GM04503 (cell line): ENCODE results near the gene S100A6.
"Not testable (repeated sequence)": the region's sequence is repeated elsewhere in the genome, so short reads cannot be mapped to it uniquely, and the experiment has no call there.

Experiments
- DNase-seq: peaks from one replicate; pipeline ENCODE4 v3.0.0-alpha.2; 2012; ENCODE audit warnings: low read depth

The S100A6 gene

DNA sequence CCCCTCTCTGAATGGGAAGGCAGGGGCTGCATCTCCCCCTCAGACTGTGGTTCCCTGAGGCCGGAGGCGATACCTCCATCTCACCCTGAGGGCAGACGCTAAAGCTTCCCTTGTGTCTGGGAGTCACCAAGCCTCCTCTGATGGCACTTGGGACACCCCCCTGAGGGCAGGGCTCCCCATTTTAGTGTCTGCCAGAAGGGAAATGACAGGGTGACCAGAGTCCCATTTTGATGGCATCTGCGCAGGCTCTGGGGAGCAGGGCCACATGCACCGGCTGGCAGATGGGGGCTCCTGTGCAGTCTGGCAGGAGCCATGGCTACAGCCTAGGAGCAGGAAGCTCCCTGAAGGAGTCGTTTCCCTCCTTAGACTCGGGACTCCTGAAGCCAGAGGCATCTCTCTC is 28.2 kb upstream of the S100A6 start:
- DNase-seq = no peak

DNA sequence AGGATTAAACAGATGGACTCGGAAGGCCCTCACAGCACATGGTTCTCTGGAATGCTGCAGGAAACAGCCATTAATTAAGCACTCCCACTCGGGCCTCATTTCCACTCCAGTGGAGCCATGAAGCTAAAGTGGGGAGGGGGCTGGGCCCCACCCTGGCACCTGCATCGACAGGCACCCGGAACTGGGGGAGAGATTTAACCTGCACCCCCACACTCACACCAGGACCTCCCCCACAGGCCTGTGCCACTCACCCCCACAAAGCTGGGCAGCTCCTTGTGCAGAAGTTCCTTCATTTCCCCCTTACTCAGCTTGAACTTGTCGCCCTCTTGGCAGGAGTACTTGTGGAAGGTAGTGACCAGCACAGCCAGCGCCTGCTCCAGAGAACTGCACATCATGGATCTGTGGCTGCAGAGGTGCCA is 27.7 kb upstream of the S100A6 start:
- DNase-seq = no peak

DNA sequence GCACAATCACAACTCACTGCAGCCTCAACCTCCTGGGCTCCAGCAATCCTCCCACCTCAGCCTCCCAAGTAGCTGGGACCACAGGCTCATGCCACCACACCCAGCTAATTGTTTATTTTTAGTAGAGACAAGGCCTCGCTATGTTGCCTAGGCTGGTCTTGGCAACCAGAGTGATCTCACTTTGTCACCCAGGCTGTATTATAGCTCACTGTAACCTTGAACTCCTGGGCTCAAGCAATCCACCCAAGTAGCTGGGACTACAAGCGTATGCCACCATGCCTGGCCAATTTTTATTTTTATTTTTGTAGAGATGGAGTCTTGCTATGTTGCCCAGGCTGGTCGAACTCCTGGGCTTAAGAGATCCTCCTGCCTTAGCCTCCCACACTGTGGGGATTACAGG is 26.2 kb upstream of the S100A6 start:
- DNase-seq = not testable (repeated sequence)

DNA sequence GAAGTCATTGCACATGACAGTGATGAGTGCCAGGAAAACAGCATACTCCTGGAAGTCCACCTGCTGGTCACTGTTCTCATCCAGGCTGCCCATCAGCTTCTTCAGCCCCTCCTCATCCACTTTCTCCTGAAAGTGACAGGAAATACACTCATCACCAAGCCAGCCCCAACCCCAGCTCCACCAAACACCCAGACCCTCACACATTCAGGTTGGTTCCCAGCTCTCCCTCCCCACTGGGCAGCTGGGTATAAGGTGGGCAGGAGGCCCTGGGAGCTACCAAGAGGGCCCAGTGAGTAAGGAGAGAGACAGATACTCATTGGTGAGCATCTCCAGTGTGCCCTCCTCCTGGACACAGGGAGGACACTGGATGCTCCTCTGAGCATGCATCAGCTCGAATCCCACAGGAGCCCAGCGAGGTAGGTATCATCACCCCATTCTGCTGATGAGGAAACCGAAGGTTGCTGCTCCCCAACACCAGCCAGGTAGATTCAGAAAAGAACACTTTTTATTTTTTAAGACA is 25.7 kb upstream of the S100A6 start:
- no peak for DNase-seq

DNA sequence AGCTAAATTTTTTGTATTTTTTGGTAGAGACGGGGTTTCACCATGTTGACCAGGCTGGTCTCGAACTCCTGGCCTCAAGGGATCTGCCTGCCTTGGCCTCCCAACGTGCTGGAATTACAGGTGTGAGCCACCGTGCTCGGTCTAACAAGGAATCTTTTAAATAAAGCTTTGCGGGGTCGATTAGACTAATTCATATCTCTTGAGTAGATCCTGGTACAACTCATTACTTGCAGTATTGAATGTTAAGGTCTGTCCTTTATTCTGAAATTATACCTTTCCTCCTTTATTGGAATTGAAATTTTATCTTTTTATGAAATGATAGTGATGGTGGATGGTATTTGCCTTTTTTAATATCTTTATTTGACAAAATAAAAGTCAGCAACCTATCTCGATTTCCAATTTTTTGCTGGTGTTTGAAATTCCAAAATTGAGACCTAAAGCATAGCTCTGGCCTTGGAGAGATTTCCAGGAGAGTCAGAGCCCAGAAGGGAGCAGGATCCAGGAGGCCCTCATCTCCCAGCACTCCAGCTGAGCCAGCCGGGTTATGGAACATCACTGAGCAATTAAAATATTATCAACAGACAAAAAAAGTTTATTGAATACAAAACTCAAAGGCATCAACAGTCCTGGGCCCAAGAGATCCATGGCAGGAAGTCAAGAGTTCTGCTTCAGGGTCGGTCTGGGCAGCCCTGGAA is 25.1 kb upstream of the S100A6 start:
- DNase-seq = no peak

DNA sequence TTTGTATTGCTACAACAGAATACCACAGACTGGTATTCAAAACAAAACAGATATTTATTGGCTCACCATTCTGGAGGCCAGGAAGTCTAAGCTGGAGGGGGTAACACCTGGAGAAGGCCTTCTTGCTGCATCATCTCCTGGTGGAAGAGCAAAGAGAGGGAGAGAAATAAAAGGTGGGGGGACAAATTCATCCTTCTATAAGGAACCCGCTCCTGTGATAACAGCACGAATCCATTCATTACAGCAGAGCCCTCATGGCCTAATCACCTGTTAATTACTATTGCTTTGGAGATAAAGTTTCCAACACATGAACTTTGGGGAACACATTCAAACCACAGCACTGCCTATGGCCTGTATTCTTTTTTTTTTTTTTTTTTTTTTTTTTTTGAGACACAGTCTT is 24.4 kb upstream of the S100A6 start:
- no peak for DNase-seq

DNA sequence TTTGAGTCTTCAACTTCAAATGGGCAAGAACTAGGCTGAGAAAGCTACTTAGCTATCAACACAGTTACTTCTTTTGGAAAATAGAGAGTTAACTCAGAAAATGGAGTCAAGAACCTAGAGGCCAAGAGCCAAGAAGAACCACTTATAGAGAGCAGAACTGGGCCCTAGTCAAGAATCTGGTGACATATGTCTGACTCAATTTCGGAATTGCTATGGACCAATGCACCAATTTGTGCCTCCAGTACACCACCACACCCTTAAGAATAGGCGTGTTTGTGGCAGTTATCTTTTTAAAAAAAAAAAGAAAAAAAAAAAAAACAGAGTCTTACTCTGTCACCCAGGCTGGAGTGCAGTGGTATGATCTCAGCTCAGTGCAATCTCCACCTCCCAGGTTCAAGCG is 22.1 kb upstream of the S100A6 start:
- no peak for DNase-seq

DNA sequence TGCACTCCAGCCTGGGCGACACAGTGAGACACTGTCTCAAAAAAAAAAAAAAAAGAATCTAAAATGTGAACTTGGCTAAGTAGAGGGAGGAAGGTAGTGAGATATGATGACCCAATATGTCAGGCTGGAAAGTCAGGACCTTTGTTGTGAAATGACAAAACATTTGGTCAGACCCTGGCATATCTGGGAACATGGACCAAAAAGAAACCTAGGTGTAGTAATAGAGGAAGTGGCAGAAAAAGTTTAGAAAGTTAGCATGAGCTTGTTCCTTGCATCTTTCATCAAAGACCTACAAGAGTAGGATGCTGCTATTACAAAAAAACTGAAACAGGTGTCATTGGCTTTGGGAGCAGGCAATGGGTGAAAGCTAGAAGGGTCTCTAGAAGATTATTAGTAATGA is 20.6 kb upstream of the S100A6 start:
- DNase-seq = no peak

DNA sequence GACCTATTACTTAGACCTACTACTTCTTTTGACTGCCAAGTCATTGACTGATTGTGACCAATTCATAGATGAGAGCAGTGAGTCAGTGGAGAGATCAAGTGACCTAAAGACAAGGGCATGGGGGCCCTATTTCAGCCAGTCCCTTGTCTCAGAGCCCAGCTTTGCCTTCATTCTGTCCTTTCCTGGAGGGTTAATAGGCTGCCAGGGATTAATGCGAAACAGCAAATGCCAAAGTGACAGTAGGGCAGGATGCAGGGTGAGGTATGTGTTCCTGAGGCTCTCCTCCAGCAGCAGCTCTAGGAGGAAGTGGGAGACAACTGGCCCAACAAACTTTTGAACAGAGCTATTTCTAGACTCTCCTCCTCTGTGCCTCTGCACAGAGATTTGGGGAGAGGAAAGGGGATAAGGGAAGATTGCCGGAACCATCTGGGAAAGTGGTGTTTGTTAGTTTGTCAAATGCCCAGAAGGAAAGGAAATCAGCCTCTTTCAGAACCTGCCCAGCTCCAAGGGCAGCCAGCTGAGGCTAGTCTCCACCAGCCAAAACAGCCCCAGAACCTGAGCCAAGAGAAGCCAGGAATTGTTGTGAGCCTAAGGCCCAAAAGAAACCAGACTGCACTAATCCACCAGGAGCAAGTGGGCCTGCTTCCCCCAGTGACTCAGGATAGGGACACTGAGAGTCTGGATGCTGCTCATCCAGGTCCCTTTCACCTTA is 18.2 kb upstream of the S100A6 start:
- DNase-seq = no peak

DNA sequence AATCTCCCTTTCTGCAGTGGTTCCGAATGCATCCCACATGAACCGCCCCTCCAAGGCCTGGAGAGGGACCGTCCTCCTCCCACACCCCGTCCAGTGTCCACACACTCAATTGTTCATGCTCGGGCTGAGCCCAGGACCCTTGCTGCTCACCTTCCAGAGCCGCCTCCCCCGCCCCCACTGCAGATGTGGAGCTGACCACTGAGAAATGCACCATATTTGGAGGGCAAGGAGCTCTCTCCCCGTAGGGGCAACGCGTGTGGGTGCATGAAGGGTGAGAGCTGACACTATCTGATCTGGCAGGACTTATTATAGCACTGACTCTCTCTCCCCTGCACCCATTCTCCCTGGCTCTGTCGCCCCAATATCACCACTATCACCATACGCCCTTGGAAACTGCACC is 17.3 kb upstream of the S100A6 start:
- no peak for DNase-seq

DNA sequence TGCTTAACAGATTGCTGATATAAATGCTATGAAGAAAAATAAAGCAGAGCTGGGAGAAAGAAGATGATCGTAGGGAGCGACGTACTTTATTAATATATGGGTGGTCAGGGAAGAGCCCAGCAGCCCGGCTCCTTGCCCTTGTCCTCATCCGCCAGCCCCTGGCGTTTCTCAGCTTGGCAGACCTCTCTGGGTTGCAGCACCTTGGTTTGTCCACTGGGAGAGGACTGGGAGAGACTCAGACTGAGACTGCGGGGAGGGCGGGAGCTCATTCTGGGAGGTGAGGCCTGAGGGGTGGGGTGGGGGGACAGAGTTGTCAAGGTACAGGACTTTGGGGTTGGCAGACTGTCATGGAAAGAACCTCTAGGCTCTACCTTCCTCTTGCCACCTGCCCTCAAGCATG is 16.5 kb upstream of the S100A6 start:
- no peak for DNase-seq

DNA sequence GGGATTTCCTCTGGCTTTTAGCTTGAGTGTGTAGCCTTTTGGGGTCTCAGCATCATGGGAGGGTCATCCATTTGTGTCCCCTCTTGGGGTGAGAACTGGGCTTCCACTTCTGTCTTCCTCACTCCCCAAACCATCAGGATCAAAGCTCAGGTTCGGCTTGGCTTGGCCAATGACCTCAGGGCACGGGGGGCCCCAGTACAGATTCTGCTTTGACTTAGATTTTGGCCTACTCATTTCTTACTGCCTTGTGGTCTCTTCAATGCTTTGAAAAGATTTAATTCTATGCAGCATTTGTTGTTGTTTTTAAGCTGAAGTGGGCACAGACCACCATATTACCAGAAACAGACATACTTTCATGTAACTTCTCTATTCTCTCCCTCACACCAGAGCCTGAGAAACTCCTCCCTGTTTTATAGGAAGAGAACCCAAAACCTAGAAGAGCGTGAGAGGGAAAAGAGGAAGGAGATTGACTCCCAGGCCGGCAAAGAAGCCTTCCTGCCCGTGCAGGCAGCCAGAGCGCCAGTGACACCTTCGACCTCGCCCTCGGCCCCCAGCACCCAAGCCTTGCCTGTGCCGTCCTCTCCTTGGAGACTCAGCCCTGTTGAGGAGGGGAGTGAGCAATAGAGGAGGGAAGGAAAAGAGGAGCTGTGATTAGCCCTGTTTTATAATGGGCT is 15.2 kb upstream of the S100A6 start:
- no peak for DNase-seq

DNA sequence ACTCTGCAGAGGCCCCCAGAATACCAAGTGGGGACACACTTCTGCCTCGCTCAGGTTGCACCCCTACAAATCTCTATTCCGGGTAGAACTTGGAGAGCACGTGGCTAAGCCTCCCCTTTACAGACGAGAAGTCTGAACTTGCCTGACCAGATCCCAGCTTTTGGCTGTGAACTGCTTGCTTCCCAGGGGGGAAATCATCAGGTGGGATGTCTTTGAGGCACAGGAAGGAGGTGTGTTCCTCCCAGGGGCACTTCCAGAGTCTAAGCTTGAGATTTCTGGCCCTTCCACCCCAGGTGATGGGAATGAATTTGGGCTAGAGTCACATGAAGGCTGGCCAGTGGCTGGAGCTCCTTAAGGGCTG is 14.6 kb upstream of the S100A6 start:
- DNase-seq = no peak

DNA sequence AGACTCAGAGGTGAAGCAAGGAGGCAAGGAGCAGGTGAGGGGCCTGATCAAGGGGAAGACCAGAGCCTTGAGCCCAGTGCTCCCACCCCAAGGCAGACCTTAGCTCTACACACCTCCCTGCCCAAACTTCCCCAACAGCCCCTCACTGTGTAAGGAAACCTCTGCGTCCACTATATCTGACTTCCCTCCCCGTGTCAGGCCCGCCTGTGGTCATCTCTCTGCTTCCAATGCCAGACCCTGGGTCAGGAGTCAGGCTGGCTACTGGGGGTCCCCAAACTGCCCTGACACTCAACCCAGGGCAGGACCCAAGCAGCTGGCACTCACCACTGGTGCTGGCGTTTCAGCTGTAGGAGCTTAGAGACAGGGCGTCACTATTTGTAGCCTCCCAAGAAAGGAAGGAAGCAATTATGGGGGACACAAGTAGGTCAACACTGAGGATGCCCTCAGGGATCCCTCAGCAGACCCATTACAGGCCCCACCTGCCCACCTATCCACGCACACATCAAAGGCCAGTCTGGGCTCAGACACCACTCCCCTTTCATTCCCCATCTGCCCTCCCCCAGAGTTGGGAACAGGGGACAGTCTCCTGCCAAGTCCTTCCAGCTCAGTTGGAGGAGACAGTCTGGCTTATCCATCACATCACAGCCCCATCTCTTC is 14.1 kb upstream of the S100A6 start:
- no peak for DNase-seq

DNA sequence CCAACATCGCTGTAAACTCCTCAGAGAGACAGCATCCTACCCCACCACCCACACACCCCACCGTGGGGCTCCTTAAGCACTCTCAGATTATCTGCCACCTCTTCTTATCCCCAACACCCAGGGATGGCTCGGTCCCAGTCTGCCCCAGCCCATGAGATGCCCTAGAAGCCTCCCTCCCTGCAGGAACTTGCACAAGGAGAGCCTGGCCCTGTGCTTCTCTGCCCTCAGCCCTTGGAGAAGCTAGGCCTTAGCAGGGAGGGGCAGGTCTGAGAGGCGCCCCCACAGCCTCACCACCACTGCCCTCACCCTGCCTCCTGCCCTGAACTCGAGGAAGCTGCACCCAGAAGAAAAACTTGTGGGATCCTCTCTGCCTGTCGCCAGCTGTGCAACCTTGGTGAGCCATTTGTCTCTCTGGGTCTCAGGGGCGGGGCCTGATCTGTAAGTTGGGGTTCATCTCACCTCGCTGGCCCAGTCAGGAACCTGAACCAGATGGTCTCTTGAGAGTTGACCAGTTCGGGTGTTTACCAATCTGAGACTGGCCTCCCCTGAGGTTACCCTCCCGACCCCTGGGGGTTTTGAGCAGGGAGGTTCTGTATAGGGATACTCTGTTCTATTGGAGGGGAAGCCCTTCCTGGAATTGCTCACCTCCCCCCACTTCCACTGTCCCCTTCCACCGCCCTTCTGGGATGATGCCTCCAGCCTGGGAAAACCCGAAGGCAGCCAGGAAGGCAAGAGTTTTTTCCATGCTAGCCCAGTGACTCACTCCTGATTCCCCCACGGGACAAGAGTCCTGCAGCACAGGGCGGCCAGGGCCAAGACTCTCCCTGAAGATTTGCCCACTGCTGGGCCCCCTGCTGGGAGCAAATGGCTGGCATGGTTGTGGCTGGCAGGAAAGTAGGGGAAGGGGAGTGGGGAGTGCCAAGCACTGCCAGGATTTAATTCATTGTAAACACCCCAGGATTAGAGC is 13.2 kb upstream of the S100A6 start, which contains the start of gene S100A3:
Gene S100A3, minus strand, starts transcription at position 537 of the 967 bp plus-strand sequence. CDS start 773 bp downstream, outside the sequence.
- peak; percentile 87 for DNase-seq

DNA sequence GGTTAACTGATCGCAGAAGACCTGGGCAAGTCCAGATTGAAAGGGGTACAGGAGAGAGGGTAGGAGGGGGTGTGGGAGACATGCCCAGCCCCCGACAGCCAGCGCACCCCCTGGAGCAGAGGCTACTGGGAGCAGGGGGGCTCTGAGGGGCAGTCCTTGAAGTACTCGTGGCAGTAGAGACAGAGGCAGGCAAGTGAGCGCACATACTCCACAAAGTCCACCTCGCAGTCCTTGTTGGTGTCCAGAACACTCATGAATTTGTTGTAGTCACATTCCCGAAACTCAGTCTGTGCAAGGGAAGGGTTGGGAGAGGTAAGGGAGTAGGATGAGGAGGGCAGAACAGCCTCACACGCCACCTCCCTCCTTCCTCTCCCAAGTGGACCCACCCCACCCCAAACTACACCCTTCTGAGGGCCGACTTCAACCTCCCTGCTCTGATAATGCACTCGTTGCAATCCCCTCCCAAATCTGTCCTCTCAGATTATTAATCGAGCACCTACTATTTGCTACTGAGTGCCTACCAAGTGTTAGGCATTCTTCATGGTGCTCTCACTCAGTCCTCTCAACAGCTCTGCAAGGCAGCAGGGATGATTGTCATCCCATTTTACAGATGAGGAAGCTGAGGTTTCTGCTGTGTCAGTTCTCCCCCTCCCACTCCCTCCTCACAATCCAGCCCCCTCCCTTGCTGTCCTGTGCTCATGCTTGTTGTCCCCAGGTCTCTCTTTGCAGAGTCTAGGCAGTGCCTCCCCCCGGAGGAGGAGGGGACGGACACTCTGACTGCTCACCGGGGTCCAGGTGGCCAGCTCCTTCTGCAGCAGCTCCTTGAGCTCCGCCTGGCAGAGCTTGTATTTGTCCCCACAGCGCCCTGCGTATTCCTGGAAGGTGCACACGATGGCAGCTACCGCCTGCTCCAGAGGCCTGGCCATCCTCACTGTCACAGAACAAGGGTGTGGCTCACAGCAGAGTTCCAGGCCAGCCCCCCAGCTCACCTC is 12.1 kb upstream of the S100A6 start:
- no peak for DNase-seq

DNA sequence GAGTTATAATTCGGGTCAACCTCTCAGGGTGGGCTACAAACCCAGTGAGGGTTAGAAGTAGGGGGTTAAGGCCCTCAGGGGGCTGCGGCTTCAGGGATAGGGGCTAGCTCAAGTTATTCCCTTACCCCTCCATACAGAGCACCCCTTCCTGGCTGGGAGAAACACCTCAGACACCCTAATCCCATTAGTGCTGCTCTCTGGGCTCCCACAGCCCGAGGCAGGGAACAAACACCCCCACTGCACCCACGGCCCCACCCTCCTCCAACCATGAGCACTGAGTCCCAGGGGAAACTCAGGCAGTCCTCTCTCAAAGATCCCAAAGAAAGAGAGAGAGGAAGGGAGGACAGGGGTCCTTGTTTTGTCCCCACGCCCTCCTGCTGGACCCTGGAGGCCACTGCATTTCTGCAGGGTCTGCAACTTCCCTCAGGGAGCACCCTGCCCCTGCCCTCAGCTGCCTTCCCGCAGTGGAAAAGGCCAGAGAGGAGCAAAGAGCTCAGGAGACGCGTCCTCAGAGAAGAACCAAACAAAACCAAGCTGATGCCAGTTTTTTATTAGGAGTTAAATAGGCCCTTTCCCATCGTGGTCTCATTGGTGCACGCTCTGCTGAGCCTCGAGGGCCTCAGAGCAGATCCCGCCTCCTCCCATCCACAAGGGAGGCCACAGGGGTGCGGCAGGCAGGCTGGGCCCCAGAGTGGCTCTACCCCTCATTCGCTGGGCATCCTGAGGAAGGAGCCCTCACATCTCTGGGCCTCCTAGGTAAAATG is 11.2 kb upstream of the S100A6 start:
- no peak for DNase-seq

DNA sequence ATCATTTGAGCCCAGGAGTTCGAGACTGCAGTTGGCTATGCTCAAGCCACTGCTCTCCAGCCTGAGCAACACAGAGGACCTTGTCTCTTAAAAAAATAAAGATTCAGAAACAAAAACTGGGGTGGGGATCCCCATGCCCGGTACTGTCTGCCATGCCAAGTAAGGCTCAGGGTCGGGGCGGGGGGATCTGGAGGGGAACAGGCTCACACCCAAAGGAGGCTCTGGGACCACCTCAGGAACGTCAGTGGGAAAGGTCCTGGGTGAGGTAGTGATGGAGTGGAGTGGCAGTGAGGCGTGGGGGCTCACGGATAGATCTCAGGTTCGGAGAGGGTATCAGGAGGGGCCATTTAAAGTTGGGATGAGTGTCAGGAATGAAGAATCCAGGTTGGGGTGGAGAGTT is 10.6 kb upstream of the S100A6 start:
- DNase-seq = no peak
